ENCODE results near the gene ARHGAP24.
A peak's percentile ranks its signal among the peaks of the same experiment; 100 is the strongest.

Gene ARHGAP24

GRCh38 chr4:85778632-85779131, 303.7 kb downstream of the ARHGAP24 start:
- H3K4me3 ChIP-seq (ENCODE audit: control insufficient read depth, low read depth, low read length), result peak overlapping the region; percentile 69
- DNase-seq (ENCODE audit: low read depth), result peak; percentile 55
- no peak for TF ChIP-seq CTCF (conservative IDR thresholded peaks at IDR 0.05; ENCODE audit: control insufficient read depth, insufficient read depth, low read depth, low read length)

GRCh38 chr4:85779165-85779564, 304.2 kb downstream of the ARHGAP24 start:
- no peak for TF ChIP-seq CTCF (conservative IDR thresholded peaks at IDR 0.05; ENCODE audit: control insufficient read depth, insufficient read depth, low read depth, low read length)
- peak; percentile 83 for DNase-seq (ENCODE audit: low read depth)
- H3K4me3 ChIP-seq (ENCODE audit: control insufficient read depth, low read depth, low read length), result peak overlapping the region; percentile 69

- DNase-seq (ENCODE audit: low read depth), result peak; percentile 77
- H3K4me3 ChIP-seq (ENCODE audit: control insufficient read depth, low read depth, low read length), result peak overlapping the region; percentile 28
- TF ChIP-seq CTCF (conservative IDR thresholded peaks at IDR 0.05; ENCODE audit: control insufficient read depth, insufficient read depth, low read depth, low read length), result no peak
Observed at GRCh38 chr4:85780664-85781063, 305.7 kb downstream of the ARHGAP24 start.

- no peak overlapping the region for H3K4me3 ChIP-seq (ENCODE audit: control insufficient read depth, low read depth, low read length)
- no peak for TF ChIP-seq CTCF (conservative IDR thresholded peaks at IDR 0.05; ENCODE audit: control insufficient read depth, insufficient read depth, low read depth, low read length)
- peak; percentile 97 for DNase-seq (ENCODE audit: low read depth)
Observed at GRCh38 chr4:85783483-85783882, 308.5 kb downstream of the ARHGAP24 start.

GRCh38 chr4:85783900-85784299, 308.9 kb downstream of the ARHGAP24 start:
- H3K4me3 ChIP-seq (ENCODE audit: control insufficient read depth, low read depth, low read length), result no peak overlapping the region
- TF ChIP-seq CTCF (conservative IDR thresholded peaks at IDR 0.05; ENCODE audit: control insufficient read depth, insufficient read depth, low read depth, low read length), result no peak
- DNase-seq (ENCODE audit: low read depth), result no peak

- DNase-seq (ENCODE audit: low read depth), result no peak
- H3K4me3 ChIP-seq (ENCODE audit: control insufficient read depth, low read depth, low read length), result no peak overlapping the region
- no peak for TF ChIP-seq CTCF (conservative IDR thresholded peaks at IDR 0.05; ENCODE audit: control insufficient read depth, insufficient read depth, low read depth, low read length)
Observed at GRCh38 chr4:85784348-85784747, 309.4 kb downstream of the ARHGAP24 start.

- no peak overlapping the region for H3K4me3 ChIP-seq (ENCODE audit: control insufficient read depth, low read depth, low read length)
- DNase-seq (ENCODE audit: low read depth), result peak; percentile 40
- no peak for TF ChIP-seq CTCF (conservative IDR thresholded peaks at IDR 0.05; ENCODE audit: control insufficient read depth, insufficient read depth, low read depth, low read length)
Observed at GRCh38 chr4:85784947-85785346, 310.0 kb downstream of the ARHGAP24 start.
